GM13977 (cell line): Measurements from ENCODE around the gene ANKRD42.
A peak's percentile ranks its signal among the peaks of the same experiment; 100 is the strongest.

ENCODE experiments used
- DNase-seq: peaks from one replicate; pipeline ENCODE4 v3.0.0; 2012; ENCODE audit warnings: low spot score
- CTCF ChIP-seq: IDR thresholded peaks from 2 replicates; pipeline ENCODE4 v1.5.1; 2012; ENCODE audit warnings: mild to moderate bottlenecking, control low read depth; ENCODE audit not compliant: insufficient read depth; ENCODE audit errors: extremely low read depth, missing control alignments
- in situ Hi-C: fragments of 300-500 bp; cut with MboI; formaldehyde crosslinking; loops from one replicate; pipeline ENCODE4 v1.12.0; 2022; ENCODE audit warnings: low sequenced_read_pairs, low pct_unique_long_range_greater_than_20kb, mixed read lengths, inconsistent platforms; ENCODE audit not compliant: unreplicated experiment

ANKRD42 gene

GRCh38 chr11:83156144-83156995 lies 37.1 kb upstream of the ANKRD42 start:
- peak; percentile 22 for DNase-seq
- no peak for TF ChIP-seq CTCF
- in situ Hi-C loops: no loop called here

DNA sequence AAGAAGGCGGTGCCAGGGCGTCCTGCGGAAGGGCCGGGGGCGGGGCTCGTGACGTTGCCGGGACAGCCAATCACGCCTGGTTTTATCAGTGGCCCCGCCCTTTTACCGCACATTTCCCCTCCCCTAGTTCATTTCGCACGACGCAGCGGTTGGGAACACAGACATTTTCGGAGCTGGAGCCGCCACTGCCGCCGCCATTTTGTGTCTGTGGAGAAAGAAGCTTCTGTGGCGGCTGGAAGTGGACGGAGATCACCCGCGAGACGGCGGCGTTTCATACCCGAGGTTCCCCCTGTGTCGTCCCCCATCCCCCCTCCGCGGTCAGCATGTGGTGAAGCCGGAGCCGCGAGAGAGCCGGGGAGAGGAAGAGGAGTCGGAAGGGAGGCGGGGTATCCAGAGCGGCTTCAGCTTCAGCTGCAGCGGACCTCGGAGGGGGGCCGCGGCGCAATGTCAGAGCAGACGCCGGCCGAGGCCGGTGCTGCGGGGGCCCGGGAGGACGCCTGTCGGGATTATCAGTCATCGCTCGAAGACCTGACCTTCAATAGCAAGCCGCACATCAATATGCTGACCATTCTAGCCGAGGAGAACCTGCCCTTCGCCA lies 36.4 kb upstream of the ANKRD42 start, which contains the start of gene PCF11:
Gene PCF11 (plus strand): TSS at position 136 of the 598 bp plus-strand sequence. CDS start 309 bp downstream, at position 445.
- TF ChIP-seq CTCF: no peak

DNA sequence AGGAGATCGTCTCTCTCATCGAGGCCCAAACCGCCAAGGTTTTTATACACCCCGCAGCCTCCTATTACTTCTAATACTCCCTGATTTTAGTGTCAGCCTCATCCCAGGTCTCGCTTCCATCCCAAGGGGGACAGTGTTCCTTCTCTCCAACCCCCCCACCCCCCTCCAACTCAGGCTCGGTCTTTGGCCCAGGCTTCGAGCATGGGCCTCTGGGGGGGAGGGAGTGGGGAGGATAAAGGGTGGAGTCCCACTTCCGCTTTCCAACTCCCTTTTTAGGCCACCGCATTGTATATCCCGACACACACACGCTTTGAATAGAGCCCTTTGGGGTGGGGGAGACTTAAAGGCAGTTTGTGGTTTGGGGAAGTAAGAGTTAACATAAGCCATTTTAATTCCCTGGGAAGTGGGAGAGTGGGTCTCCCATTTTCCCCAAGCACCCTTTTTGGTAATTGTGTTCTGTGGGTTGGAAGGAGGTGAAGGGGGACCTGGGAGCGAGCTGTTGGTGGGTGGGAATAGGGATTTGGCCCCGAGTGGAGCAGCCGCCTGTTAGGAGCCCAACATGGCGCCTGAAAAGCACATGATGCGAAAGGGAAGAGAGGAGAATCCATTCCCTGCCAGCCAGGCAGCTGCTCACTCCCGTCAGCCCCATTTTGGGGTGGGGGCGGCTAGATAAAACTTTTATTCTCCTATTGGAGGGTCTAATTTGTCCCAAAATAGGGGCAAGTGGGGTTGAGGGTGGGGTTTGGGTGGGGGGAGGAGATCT lies 35.7 kb upstream of the ANKRD42 start:
- in situ Hi-C loops: no loop called here
- TF ChIP-seq CTCF: no peak
- DNase-seq: peak; percentile 18

More for the DNA sequence above, 36.4 kb upstream of the ANKRD42 start, which contains the start of gene PCF11:
- DNase-seq: peak; percentile 93
- in situ Hi-C loops: no loop called here

DNA sequence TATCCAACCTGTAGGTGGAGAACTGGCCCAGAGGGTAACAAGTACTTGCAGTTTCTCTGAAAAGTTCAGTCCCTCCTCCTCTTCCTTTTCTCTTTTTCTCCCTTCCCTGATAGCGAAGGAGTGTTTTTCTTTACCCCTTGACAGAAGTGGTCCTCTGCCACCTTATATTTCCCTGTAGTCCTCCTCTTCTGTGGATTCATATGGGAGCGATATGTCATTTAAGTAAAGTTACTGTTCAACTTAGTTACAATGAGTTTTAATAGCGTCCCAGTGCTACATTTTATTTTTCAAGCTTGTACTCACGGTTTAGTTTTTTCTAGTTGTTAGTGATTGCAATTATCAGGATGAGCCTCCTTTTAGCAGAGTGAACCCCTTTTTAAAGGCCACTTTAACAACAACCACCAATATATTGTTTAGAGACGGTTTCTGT lies 35.1 kb upstream of the ANKRD42 start:
- TF ChIP-seq CTCF: no peak
- in situ Hi-C loops: no loop called here
- DNase-seq: no peak

DNA sequence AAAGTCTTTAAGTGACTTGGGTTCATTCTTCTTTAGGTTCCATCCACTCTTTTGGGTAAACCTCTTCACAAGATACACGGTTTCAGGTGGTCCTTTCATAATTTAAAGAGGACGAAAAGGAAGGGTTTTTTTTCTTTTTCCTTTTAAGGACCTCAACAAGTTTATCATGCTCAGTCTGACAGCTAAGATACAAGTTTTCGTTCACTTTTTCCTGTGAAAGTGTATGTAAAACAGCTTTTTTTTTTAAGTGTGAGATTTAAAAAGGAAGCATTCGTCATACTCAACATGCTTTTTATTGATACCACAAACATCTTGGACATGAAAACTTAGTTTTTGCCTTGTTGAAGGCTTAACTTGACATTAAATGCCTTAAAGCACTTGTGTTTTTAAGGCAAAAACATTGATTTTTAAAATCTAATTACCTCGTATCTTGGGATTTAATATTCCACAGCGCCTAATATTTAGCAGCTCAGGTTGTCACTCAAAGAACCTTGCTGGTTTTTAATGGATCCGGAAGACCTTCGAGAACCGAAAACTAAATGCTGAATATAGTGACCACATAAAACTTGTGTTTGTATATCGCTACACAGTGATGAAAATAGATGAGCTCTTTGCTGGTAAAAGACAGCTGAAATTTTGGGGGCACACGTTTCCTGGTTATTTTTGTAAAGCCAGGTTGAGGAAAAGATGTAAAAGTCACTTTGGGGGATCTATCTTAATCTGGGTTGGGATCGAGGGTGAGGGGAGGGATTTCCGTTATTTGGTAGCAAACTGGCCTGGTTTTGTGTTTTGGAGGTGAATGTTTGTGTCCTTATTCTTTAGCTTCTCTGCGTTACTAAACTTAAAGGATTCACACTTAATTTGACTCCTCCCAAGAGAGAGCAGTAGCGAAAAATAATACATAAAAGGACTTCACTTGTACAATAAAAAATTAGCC lies 34.3 kb upstream of the ANKRD42 start:
- TF ChIP-seq CTCF: no peak
- in situ Hi-C loops: no loop called here
- no peak for DNase-seq
